Measurements from ENCODE around the gene CRACR2A.

Gene CRACR2A

DNA sequence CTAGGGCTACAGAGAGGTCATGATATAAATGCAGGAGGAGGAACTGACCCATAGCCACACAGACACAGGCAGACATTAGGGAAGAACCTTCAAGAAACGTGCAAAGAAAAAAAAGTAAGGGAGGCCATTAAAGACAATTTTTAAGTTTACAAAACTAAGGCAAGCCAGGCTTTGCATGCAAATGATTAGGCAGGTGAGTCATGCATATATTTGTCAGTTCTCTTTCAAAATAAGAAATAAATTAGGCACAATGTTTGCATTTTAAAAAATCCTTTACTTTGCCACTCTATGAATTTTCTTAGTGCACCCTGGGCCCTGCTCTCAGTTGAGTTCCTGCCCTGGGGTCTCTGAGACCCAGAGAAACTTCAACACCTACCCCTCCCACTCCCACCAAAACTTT lies 186.9 kb downstream of the CRACR2A start:
- DNase-seq (ENCODE audit: low read depth) = no peak
